K562 (cell line): ENCODE results near the gene PATE2. TPM values are rescaled to one million over a fixed set of nuclear protein-coding genes. Genes with fewer than 3 reads are reported as not detected.

Experiments used
- CHD1 ChIP-seq: fragments of 200-600 bp; sonication (generic); IDR thresholded peaks from one replicate; pipeline ENCODE4 v1.6.1; 2012; ENCODE audit warnings: mild to moderate bottlenecking, moderate library complexity, low read length, inconsistent platforms
- ETV1 ChIP-seq: fragments of 450-650 bp; conservative IDR thresholded peaks from 2 replicates; pipeline ENCODE4 v1.6.1; 2016; ENCODE audit warnings: missing genetic modification characterization, control low read depth, low read depth, missing compliant biosample characterization
- MCM7 ChIP-seq, 2 experiments: fragments of 450-650 bp; IDR thresholded peaks; 2 replicates each; pipeline ENCODE4 v1.6.1; 2016 to 2018
- POLR2H ChIP-seq: IDR thresholded peaks from 2 replicates; pipeline ENCODE4 v1.6.1; 2016; ENCODE audit warnings: missing genetic modification characterization, low read depth, mild to moderate bottlenecking, control low read depth, missing compliant biosample characterization, moderate library complexity
- ZNF134 ChIP-seq: fragments of 250-450 bp; sonication (Bioruptor Pico); conservative IDR thresholded peaks from 2 replicates; pipeline ENCODE4 v1.4.0; 2020
- ZNF140 ChIP-seq: fragments of 250-450 bp; sonication (Bioruptor Pico); IDR thresholded peaks from 2 replicates; pipeline ENCODE4 v1.8.0; 2021; ENCODE audit warnings: moderate library complexity, mild to moderate bottlenecking, inconsistent platforms
- polyA plus RNA-seq, 8 experiments: library from polyadenylated mRNA; depleted of rRNA in 4 of 8; stranded (reverse) in 5 of 8; unstranded in 3 of 8; fragments of >200 nt; fragmentation: Nextera tagmentation in 2 of 8; fragmentation: Illumina TruSeq in 1 of 8; extraction: Ambion mirVana in 2 of 8; extraction: Trizol in 1 of 8; gene quantifications; 2 replicates each; pipeline versions ENCODE4 v1.2.1 to v1.2.3, GENCODE V29; 2011 to 2014; ENCODE audit warnings: inconsistent platforms in 1 of 8, missing spikeins in 1 of 8
- total RNA-seq, 7 experiments: library from RNA; depleted of rRNA in 6 of 7; stranded (reverse); fragments of >200 nt in 6 of 7; fragmentation: Illumina TruSeq in 2 of 7; extraction: Trizol in 2 of 7; gene quantifications; 2 replicates each; pipeline versions ENCODE4 v1.2.1 to v1.2.3, GENCODE V29; 2011 to 2021; ENCODE audit warnings: low replicate concordance in 1 of 7
- TF ChIP-seq, protein P1 (sequence below): fragments of 200-400 bp; formaldehyde crosslinking; IDR thresholded peaks from 2 replicates; pipeline ENCODE4 v1.6.1; 2017; ENCODE audit warnings: mild to moderate bottlenecking, low read depth, low read length, moderate library complexity
- TF ChIP-seq, protein P2 (sequence below): IDR thresholded peaks from 2 replicates; pipeline ENCODE4 v1.6.1; 2011; ENCODE audit warnings: borderline replicate concordance, low read depth, mild to moderate bottlenecking, moderate library complexity, low read length; ENCODE audit not compliant: insufficient read depth, poor library complexity, severe bottlenecking

The PATE2 gene
- total and polyA plus RNA-seq, 9 of the 15 experiments (the other 6 are each of a cell fraction or from before 2014, with no cell fraction given) = not detected

DNA sequence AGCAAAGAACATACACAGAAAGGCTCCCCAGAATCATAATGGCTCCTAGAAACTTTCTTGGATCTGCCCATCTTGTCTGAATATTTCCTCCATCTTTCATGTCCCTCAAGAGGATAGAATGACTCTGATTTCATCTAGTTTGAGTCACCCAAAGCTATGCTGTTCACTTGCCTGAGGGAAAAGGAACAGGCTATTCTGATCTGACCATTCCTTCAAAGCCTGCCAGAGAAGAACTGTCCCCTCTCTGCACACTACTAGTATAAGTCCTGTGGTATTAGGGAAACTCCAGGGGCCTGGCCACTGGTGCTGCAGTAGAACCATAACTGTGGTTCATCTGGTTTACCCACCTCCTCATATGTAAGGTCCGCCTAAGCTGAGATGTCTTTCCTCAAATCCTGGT is 34.9 kb downstream of the PATE2 start (continued):
- no peak for TF ChIP-seq POLR2H (tag)
- TF ChIP-seq ETV1 (tag) = no peak
- no peak for TF ChIP-seq ZNF134 (CRISPR knock-in tag)
- TF ChIP-seq, protein P1, sequence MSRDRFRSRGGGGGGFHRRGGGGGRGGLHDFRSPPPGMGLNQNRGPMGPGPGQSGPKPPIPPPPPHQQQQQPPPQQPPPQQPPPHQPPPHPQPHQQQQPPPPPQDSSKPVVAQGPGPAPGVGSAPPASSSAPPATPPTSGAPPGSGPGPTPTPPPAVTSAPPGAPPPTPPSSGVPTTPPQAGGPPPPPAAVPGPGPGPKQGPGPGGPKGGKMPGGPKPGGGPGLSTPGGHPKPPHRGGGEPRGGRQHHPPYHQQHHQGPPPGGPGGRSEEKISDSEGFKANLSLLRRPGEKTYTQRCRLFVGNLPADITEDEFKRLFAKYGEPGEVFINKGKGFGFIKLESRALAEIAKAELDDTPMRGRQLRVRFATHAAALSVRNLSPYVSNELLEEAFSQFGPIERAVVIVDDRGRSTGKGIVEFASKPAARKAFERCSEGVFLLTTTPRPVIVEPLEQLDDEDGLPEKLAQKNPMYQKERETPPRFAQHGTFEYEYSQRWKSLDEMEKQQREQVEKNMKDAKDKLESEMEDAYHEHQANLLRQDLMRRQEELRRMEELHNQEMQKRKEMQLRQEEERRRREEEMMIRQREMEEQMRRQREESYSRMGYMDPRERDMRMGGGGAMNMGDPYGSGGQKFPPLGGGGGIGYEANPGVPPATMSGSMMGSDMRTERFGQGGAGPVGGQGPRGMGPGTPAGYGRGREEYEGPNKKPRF = no peak
- TF ChIP-seq, protein P2, sequence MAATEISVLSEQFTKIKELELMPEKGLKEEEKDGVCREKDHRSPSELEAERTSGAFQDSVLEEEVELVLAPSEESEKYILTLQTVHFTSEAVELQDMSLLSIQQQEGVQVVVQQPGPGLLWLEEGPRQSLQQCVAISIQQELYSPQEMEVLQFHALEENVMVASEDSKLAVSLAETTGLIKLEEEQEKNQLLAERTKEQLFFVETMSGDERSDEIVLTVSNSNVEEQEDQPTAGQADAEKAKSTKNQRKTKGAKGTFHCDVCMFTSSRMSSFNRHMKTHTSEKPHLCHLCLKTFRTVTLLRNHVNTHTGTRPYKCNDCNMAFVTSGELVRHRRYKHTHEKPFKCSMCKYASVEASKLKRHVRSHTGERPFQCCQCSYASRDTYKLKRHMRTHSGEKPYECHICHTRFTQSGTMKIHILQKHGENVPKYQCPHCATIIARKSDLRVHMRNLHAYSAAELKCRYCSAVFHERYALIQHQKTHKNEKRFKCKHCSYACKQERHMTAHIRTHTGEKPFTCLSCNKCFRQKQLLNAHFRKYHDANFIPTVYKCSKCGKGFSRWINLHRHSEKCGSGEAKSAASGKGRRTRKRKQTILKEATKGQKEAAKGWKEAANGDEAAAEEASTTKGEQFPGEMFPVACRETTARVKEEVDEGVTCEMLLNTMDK = no peak
- TF ChIP-seq MCM7 (IDR thresholded peaks at IDR 0.05) = no peak
- no peak for TF ChIP-seq CHD1
- TF ChIP-seq ZNF140 (CRISPR knock-in tag) = no peak
